Lower leg skin (tissue), 4 donors: ENCODE results near the gene OGFRL1. TPM values are rescaled to one million over a fixed set of nuclear protein-coding genes. Genes with fewer than 3 reads are reported as not detected.

Experiments
- DNase-seq, 2 donors: peaks; one replicate each; pipeline ENCODE4 v3.0.0-alpha.2; 2019; ENCODE audit warnings: low spot score in 2 of 2
- H3K4me3 ChIP-seq: fragments of 200-600 bp; sonication (generic); 2 replicates; pipeline ENCODE4 v1.5.1; 2017; ENCODE audit warnings: mild to moderate bottlenecking, low read depth; ENCODE audit not compliant: poor library complexity, severe bottlenecking
- CTCF ChIP-seq, 3 donors: fragments of 450-650 bp; IDR thresholded peaks; one replicate each; pipeline ENCODE4 v1.5.1; 2016; ENCODE audit warnings: antibody characterized with exemption in 3 of 3, mild to moderate bottlenecking in 3 of 3, moderate library complexity in 2 of 3
- POLR2A ChIP-seq, 2 donors: fragments of 450-650 bp; IDR thresholded peaks; one replicate each; pipeline ENCODE4 v1.6.1; 2016 to 2017; ENCODE audit warnings: antibody characterized with exemption in 2 of 2, mild to moderate bottlenecking in 1 of 2, moderate library complexity in 1 of 2
- WGBS, 2 donors: methylation state at CpG; one replicate each; pipeline ENCODE4 v1.1.5; 2018; 5-methylcytosine and 5-hydroxymethylcytosine counted together
- intact Hi-C: fragments of 100-400 bp; cut with DNase I; formaldehyde crosslinking; loops from one replicate; pipeline ENCODE4 v1.15.0; 2023; ENCODE audit warnings: low total_unique reads
- total RNA-seq, 4 donors: library from RNA; depleted of rRNA; stranded (reverse); fragments of >200 nt; gene quantifications; one replicate each; pipeline ENCODE4 v1.1.0, GENCODE V29; 2016

Gene OGFRL1
- total RNA-seq, 4 donors from 2014 or later = 36.7 to 59.0 (median 43.7) TPM

GRCh38 chr6:71287926-71288227, 734 bp upstream of the OGFRL1 start:
- intact Hi-C loops = no loop called here
- WGBS, 2 donors = 1 to 2% methylated on average over 5 of the region's 5 CpGs
- DNase-seq = no peak
- TF ChIP-seq CTCF (IDR thresholded peaks at IDR 0.05) = no peak
- no peak for TF ChIP-seq POLR2A (IDR thresholded peaks at IDR 0.05)
- H3K4me3 ChIP-seq = peak overlapping the region; percentile 35

- WGBS, 2 donors = 2 to 4% methylated on average over 11 to 29 of the region's 57 CpGs
- H3K4me3 ChIP-seq = peak overlapping the region; percentile 77
- intact Hi-C loops = no loop called here
- peak in 1 of 2 donors; percentile 86 for DNase-seq
- TF ChIP-seq CTCF (IDR thresholded peaks at IDR 0.05) (no peak), POLR2A (IDR thresholded peaks at IDR 0.05) (no peak)
These were observed 609 bp downstream of the OGFRL1 start for GRCh38 chr6:71289039-71289801.

GRCh38 chr6:71289802-71290175, 1.2 kb downstream of the OGFRL1 start:
- intact Hi-C loops = no loop called here
- TF ChIP-seq CTCF (IDR thresholded peaks at IDR 0.05) = no peak
- TF ChIP-seq POLR2A (IDR thresholded peaks at IDR 0.05) = no peak
- 62 to 83% methylated on average over 5 of the region's 5 CpGs for WGBS, 2 donors
- H3K4me3 ChIP-seq = no peak overlapping the region
- DNase-seq = no peak

GRCh38 chr6:71290611-71291010, 2.0 kb downstream of the OGFRL1 start:
- DNase-seq = no peak
- H3K4me3 ChIP-seq = no peak overlapping the region
- WGBS, 2 donors = 56 to 68% methylated on average over 2 of the region's 2 CpGs
- TF ChIP-seq CTCF (IDR thresholded peaks at IDR 0.05) (no peak), POLR2A (IDR thresholded peaks at IDR 0.05) (no peak)
- intact Hi-C loops = no loop called here

GRCh38 chr6:71292001-71292400, 3.4 kb downstream of the OGFRL1 start:
- intact Hi-C loops = no loop called here
- WGBS, 2 donors = 37 to 44% methylated on average over 4 of the region's 4 CpGs
- TF ChIP-seq CTCF (IDR thresholded peaks at IDR 0.05) (no peak), POLR2A (IDR thresholded peaks at IDR 0.05) (no peak)
- DNase-seq = no peak
- H3K4me3 ChIP-seq = no peak overlapping the region

- TF ChIP-seq CTCF (IDR thresholded peaks at IDR 0.05) (no peak), POLR2A (IDR thresholded peaks at IDR 0.05) (no peak)
These were observed 5.5 kb downstream of the OGFRL1 start for GRCh38 chr6:71294121-71294523.

More at GRCh38 chr6:71294121-71294523, 5.5 kb downstream of the OGFRL1 start:
- no peak overlapping the region for H3K4me3 ChIP-seq
- WGBS, 2 donors = 47% methylated on average over 1 of the region's 1 CpG
- DNase-seq = no peak
- intact Hi-C loops = no loop called here
